Neutrophil (primary cell): ENCODE data around the gene SLC2A5.

Experiments
- H3K27ac ChIP-seq: fragments of 200-600 bp; sonication (generic); 2 replicates; pipeline ENCODE4 v1.5.1; 2016; ENCODE audit warnings: mild to moderate bottlenecking, moderate library complexity
- H3K27me3 ChIP-seq: fragments of 200-600 bp; sonication (generic); 2 replicates; pipeline ENCODE4 v1.6.0; 2016; ENCODE audit warnings: mild to moderate bottlenecking
- H3K36me3 ChIP-seq: fragments of 200-600 bp; sonication (generic); 2 replicates; pipeline ENCODE4 v1.5.1; 2017
- H3K4me1 ChIP-seq, 2 experiments: fragments of 200-600 bp in 1 of 2; sonication (generic) in 1 of 2; 1 replicate in 1 of 2; 2 replicates in 1 of 2; pipeline versions ENCODE4 v1.5.1 to v1.6.1; 2013 to 2016; ENCODE audit warnings: low read depth in 1 of 2, low read length in 1 of 2, mild to moderate bottlenecking in 1 of 2, moderate library complexity in 1 of 2; ENCODE audit not compliant: control insufficient read depth in 1 of 2, insufficient read depth in 1 of 2
- H3K4me3 ChIP-seq, 2 experiments: fragments of 200-600 bp in 1 of 2; sonication (generic) in 1 of 2; 1 replicate in 1 of 2; 2 replicates in 1 of 2; pipeline ENCODE4 v1.5.1; 2013 to 2016; ENCODE audit warnings: low read depth in 1 of 2, low read length in 1 of 2, mild to moderate bottlenecking in 1 of 2, moderate library complexity in 1 of 2
- H3K9me3 ChIP-seq: fragments of 200-600 bp; sonication (generic); 2 replicates; pipeline ENCODE4 v1.5.1; 2016
- CTCF ChIP-seq: fragments of 200-600 bp; sonication (generic); IDR thresholded peaks from 2 replicates; pipeline ENCODE4 v1.5.1; 2016; ENCODE audit warnings: antibody characterized with exemption

SLC2A5 gene

GRCh38 chr1:9048551-9048950 lies 20.9 kb downstream of the SLC2A5 start:
- peaks cover 0 to 9% of the 10 kb centered on the region in 2 experiments for H3K4me1 ChIP-seq
- no peak for TF ChIP-seq CTCF
- no peaks in the 10 kb centered on the region for H3K27me3 ChIP-seq
- no peak overlapping the region for H3K4me3 ChIP-seq
- H3K36me3 ChIP-seq, result peaks cover 34% of the 10 kb centered on the region
- H3K27ac ChIP-seq, result no peak overlapping the region
- H3K9me3 ChIP-seq, result no peaks in the 10 kb centered on the region

GRCh38 chr1:9047019-9047418 lies 22.4 kb downstream of the SLC2A5 start:
- Histone ChIP-seq H3K27ac (no peak overlapping the region), H3K27me3 (no peaks in the 10 kb centered on the region), H3K4me1 (peaks cover 0 to 9% of the 10 kb centered on the region in 2 experiments), H3K36me3 (peaks cover 48% of the 10 kb centered on the region), H3K4me3 (no peak overlapping the region), H3K9me3 (no peaks in the 10 kb centered on the region)
- TF ChIP-seq CTCF, result no peak

GRCh38 chr1:9045861-9046510 lies 23.4 kb downstream of the SLC2A5 start:
- Histone ChIP-seq H3K9me3 (no peaks in the 10 kb centered on the region), H3K27me3 (no peaks in the 10 kb centered on the region), H3K4me1 (peaks cover 0 to 4% of the 10 kb centered on the region in 2 experiments), H3K4me3 (no peak overlapping the region), H3K36me3 (peaks cover 57% of the 10 kb centered on the region), H3K27ac (no peak overlapping the region)
- TF ChIP-seq CTCF, result no peak

DNA sequence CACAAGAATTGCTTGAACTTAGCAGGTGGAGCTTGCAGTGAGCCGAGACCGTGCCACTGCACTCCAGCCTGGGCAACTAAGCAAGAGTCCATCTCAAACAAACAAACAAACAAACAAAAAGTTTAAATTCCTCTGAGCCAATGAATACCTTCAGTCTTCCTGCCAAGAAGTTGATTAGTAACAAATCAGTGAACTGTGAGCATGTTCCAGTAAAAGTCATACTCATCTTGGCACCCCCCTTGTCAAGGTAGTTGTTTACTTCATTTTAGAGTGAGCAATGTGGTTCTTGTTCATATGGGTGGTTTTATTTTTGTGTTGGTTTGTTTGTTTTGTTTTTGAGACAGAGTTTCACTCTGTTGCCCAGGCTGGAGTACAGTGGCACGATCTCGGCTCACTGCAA lies 25.2 kb downstream of the SLC2A5 start:
- Histone ChIP-seq H3K27me3 (no peaks in the 10 kb centered on the region), H3K4me1 (no peaks in the 10 kb centered on the region), H3K36me3 (peaks cover 74% of the 10 kb centered on the region), H3K4me3 (no peak overlapping the region), H3K27ac (no peak overlapping the region), H3K9me3 (no peaks in the 10 kb centered on the region)
- TF ChIP-seq CTCF, result no peak

DNA sequence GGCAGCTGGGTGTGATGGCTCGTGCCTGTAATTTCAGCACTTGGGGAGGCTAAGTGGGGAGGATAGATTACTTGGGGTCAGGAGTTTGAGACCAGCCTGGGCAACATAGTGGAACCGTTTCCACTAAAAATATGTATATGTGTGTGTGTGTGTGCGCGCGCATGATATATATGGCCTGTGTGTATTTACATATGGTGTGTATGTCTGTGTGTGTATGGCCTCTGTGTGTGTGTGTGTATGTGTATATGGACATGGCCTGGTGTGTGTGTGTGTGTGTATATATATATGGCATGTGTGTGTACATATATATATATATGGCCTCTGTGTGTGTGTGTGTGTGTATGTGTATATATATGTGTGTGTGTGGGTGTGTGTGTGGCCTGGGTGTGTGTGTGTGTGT lies 27.2 kb downstream of the SLC2A5 start:
- Histone ChIP-seq H3K4me3 (no peak overlapping the region), H3K27me3 (no peaks in the 10 kb centered on the region), H3K27ac (no peak overlapping the region), H3K4me1 (no peaks in the 10 kb centered on the region), H3K36me3 (peaks cover 78% of the 10 kb centered on the region), H3K9me3 (no peaks in the 10 kb centered on the region)
- TF ChIP-seq CTCF, result no peak
